Neuronal stem cell (in vitro differentiated cells): ENCODE results near the gene SLC28A2.

Experiments
- DNase-seq: peaks from one replicate; pipeline ENCODE4 v3.0.0-alpha.2; 2013; ENCODE audit warnings: low spot score
- H2AFZ ChIP-seq: one replicate; pipeline ENCODE4 v1.6.1; 2013; ENCODE audit warnings: mild to moderate bottlenecking, low read length, inconsistent platforms
- H2AK5ac ChIP-seq: 2 replicates; pipeline ENCODE4 v1.6.1; 2013; ENCODE audit warnings: low read depth, mild to moderate bottlenecking, inconsistent platforms, low read length, moderate library complexity, mixed read lengths
- H2BK120ac ChIP-seq: 2 replicates; pipeline ENCODE4 v1.6.1; 2013; ENCODE audit warnings: low read depth, mild to moderate bottlenecking, inconsistent platforms, low read length, moderate library complexity, mixed read lengths
- H2BK12ac ChIP-seq: one replicate; pipeline ENCODE4 v1.6.1; 2013; ENCODE audit warnings: low read length, inconsistent platforms
- H2BK15ac ChIP-seq: 2 replicates; pipeline ENCODE4 v1.6.1; 2013; ENCODE audit warnings: mild to moderate bottlenecking, low read length, inconsistent platforms, mixed read lengths
- H2BK5ac ChIP-seq: one replicate; pipeline ENCODE4 v1.6.1; 2013; ENCODE audit warnings: inconsistent platforms, mild to moderate bottlenecking, low read length, moderate library complexity
- H3K14ac ChIP-seq: one replicate; pipeline ENCODE4 v1.6.1; 2013; ENCODE audit warnings: low read length, inconsistent platforms
- H3K18ac ChIP-seq: 2 replicates; pipeline ENCODE4 v1.6.1; 2013; ENCODE audit warnings: low read length, inconsistent platforms
- H3K23ac ChIP-seq: 2 replicates; pipeline ENCODE4 v1.6.1; 2013; ENCODE audit warnings: low read depth, mild to moderate bottlenecking, mixed read lengths, low read length, inconsistent platforms; ENCODE audit not compliant: poor library complexity
- H3K27ac ChIP-seq: replicated peaks from 3 replicates; pipeline ENCODE4 v1.5.1; 2013; ENCODE audit warnings: low read length, inconsistent platforms
- H3K27me3 ChIP-seq, 3 experiments: 2 replicates each; pipeline ENCODE4 v1.6.1; 2013; ENCODE audit warnings: low read length in 3 of 3, mild to moderate bottlenecking in 2 of 3, inconsistent platforms in 1 of 3, low read depth in 1 of 3, mixed read lengths in 1 of 3, moderate library complexity in 1 of 3; ENCODE audit not compliant: control insufficient read depth in 3 of 3, insufficient read depth in 3 of 3
- H3K36me3 ChIP-seq, 2 donors: replicated peaks in 1 of 2; 2 replicates each; pipeline ENCODE4 v1.6.1; 2013; ENCODE audit warnings: low read length in 2 of 2; ENCODE audit not compliant: control insufficient read depth in 2 of 2, insufficient read depth in 2 of 2
- H3K4ac ChIP-seq: 2 replicates; pipeline ENCODE4 v1.6.1; 2013; ENCODE audit warnings: inconsistent platforms, mild to moderate bottlenecking, low read length, moderate library complexity
- H3K4me1 ChIP-seq, 2 donors: 1 replicate in 1 of 2; 2 replicates in 1 of 2; pipeline ENCODE4 v1.6.1; 2013; ENCODE audit warnings: low read length in 2 of 2, low read depth in 1 of 2; ENCODE audit not compliant: control insufficient read depth in 2 of 2, insufficient read depth in 1 of 2
- H3K4me2 ChIP-seq: one replicate; pipeline ENCODE4 v1.6.1; 2013; ENCODE audit warnings: mild to moderate bottlenecking, low read length, inconsistent platforms; ENCODE audit not compliant: insufficient read depth, poor library complexity, severe bottlenecking
- H3K4me3 ChIP-seq, 2 donors: 2 replicates each; pipeline ENCODE4 v1.5.1; 2013; ENCODE audit warnings: low read length in 2 of 2, mild to moderate bottlenecking in 2 of 2, inconsistent platforms in 1 of 2, moderate library complexity in 1 of 2
- H3K79me1 ChIP-seq: one replicate; pipeline ENCODE4 v1.6.1; 2013; ENCODE audit warnings: low read depth, mild to moderate bottlenecking, inconsistent platforms, low read length, moderate library complexity
- H3K9ac ChIP-seq: one replicate; pipeline ENCODE4 v1.6.1; 2013; ENCODE audit warnings: mild to moderate bottlenecking, low read depth, low read length, inconsistent platforms; ENCODE audit not compliant: poor library complexity
- H3K9me3 ChIP-seq, 2 donors: replicated peaks in 1 of 2; 2 replicates each; pipeline versions ENCODE3 to v1.6.1; 2013; ENCODE audit warnings: low read length in 2 of 2, mild to moderate bottlenecking in 2 of 2, inconsistent platforms in 1 of 2, low read depth in 1 of 2, mixed read lengths in 1 of 2, moderate library complexity in 1 of 2; ENCODE audit not compliant: control insufficient read depth in 2 of 2, insufficient read depth in 1 of 2
- H4K8ac ChIP-seq: one replicate; pipeline ENCODE4 v1.6.1; 2013; ENCODE audit warnings: low read depth, mild to moderate bottlenecking, inconsistent platforms, low read length, moderate library complexity
- H4K91ac ChIP-seq: one replicate; pipeline ENCODE4 v1.6.1; 2013; ENCODE audit warnings: low read length, low read depth, mild to moderate bottlenecking, inconsistent platforms; ENCODE audit not compliant: poor library complexity
- WGBS, 2 donors: extraction: QIAGEN DNeasy Blood & Tissue Kit; methylation state at CpG; one replicate each; pipeline ENCODE4 v1.1.7; 2013; ENCODE audit warnings: missing lambda C conversion rate in 2 of 2, mixed read lengths in 1 of 2; ENCODE audit not compliant: insufficient read length in 2 of 2, insufficient replicate concordance in 1 of 2; ENCODE audit errors: extremely low coverage in 2 of 2; 5-methylcytosine and 5-hydroxymethylcytosine counted together

SLC28A2 gene

GRCh38 chr15:45274636-45275380 is 22.8 kb downstream of the SLC28A2 start:
- no peak overlapping the region for H3K4me2 ChIP-seq
- no peak for DNase-seq

GRCh38 chr15:45276831-45277230 is 24.8 kb downstream of the SLC28A2 start:
- Histone ChIP-seq H4K8ac (no peak overlapping the region), H4K91ac (no peak overlapping the region), H3K18ac (no peak overlapping the region), H2BK15ac (no peak overlapping the region), H2AFZ (no peak overlapping the region), H3K27me3 (peaks cover 0 to 12% (median 0%) of the 10 kb centered on the region in 3 experiments), H3K4me1 (peaks cover 2 to 3% of the 10 kb centered on the region in 2 donors), H2AK5ac (no peak overlapping the region), H3K79me1 (peaks cover 3% of the 10 kb centered on the region), H2BK12ac (no peak overlapping the region), H3K9me3 (no peaks in the 10 kb centered on the region), H3K4me2 (no peak overlapping the region), H3K4ac (no peak overlapping the region), H2BK5ac (no peak overlapping the region), H3K23ac (no peak overlapping the region), H3K4me3 (no peak overlapping the region), H2BK120ac (no peak overlapping the region), H3K9ac (no peak overlapping the region), H3K36me3 (no peaks in the 10 kb centered on the region), H3K14ac (no peak overlapping the region), H3K27ac (no peak overlapping the region)
- WGBS, 2 donors, result no CpG with 5 or more reads among the region's 2 CpGs
- no peak for DNase-seq

More at GRCh38 chr15:45274636-45275380, 22.8 kb downstream of the SLC28A2 start:
- H3K9me3 ChIP-seq, result no peaks in the 10 kb centered on the region
- no peak overlapping the region for H3K9ac ChIP-seq
- no peak overlapping the region for H2AK5ac ChIP-seq
- no peak overlapping the region for H2BK12ac ChIP-seq
- no peak overlapping the region for H2BK120ac ChIP-seq
- H3K4me1 ChIP-seq, result peaks cover 2 to 3% of the 10 kb centered on the region in 2 donors
- H4K91ac ChIP-seq, result no peak overlapping the region
- no peaks in the 10 kb centered on the region for H3K36me3 ChIP-seq
- no peak overlapping the region for H2AFZ ChIP-seq
- H3K27ac ChIP-seq, result no peak overlapping the region
- no CpG with 5 or more reads among the region's 5 CpGs for WGBS, 2 donors
- no peak overlapping the region for H3K4me3 ChIP-seq
- H3K14ac ChIP-seq, result no peak overlapping the region
- no peak overlapping the region for H3K23ac ChIP-seq
- H3K79me1 ChIP-seq, result peaks cover 3% of the 10 kb centered on the region
- no peak overlapping the region for H2BK5ac ChIP-seq
- no peak overlapping the region for H3K4ac ChIP-seq
- no peak overlapping the region for H3K18ac ChIP-seq
- no peak overlapping the region for H2BK15ac ChIP-seq
- peaks cover 0 to 12% (median 0%) of the 10 kb centered on the region in 3 experiments for H3K27me3 ChIP-seq
- no peak overlapping the region for H4K8ac ChIP-seq

GRCh38 chr15:45279024-45279698 is 27.1 kb downstream of the SLC28A2 start:
- Histone ChIP-seq H3K27ac (no peak overlapping the region), H2AK5ac (no peak overlapping the region), H3K9me3 (no peaks in the 10 kb centered on the region)

GRCh38 chr15:45285413-45285812 is 33.4 kb downstream of the SLC28A2 start:
- Histone ChIP-seq H3K27ac (no peak overlapping the region), H3K9me3 (no peaks in the 10 kb centered on the region), H3K4ac (no peak overlapping the region), H3K9ac (no peak overlapping the region), H3K79me1 (no peaks in the 10 kb centered on the region), H3K18ac (no peak overlapping the region), H3K4me2 (no peak overlapping the region), H3K27me3 (peaks cover 0 to 6% (median 0%) of the 10 kb centered on the region in 3 experiments), H2BK15ac (no peak overlapping the region), H3K36me3 (no peaks in the 10 kb centered on the region), H3K4me3 (no peak overlapping the region), H4K8ac (no peak overlapping the region), H4K91ac (no peak overlapping the region), H2BK12ac (no peak overlapping the region), H3K14ac (no peak overlapping the region), H2BK120ac (no peak overlapping the region), H3K23ac (no peak overlapping the region), H2BK5ac (no peak overlapping the region), H3K4me1 (no peaks in the 10 kb centered on the region), H2AK5ac (no peak overlapping the region), H2AFZ (no peak overlapping the region)
- no CpG with 5 or more reads among the region's 2 CpGs for WGBS, 2 donors
- no peak for DNase-seq

More at GRCh38 chr15:45279024-45279698, 27.1 kb downstream of the SLC28A2 start:
- no peaks in the 10 kb centered on the region for H3K36me3 ChIP-seq
- H3K14ac ChIP-seq, result no peak overlapping the region
- WGBS, 2 donors, result no CpG with 5 or more reads among the region's 33 CpGs
- H3K9ac ChIP-seq, result peak overlapping the region; percentile 82
- peak; percentile 91 for DNase-seq
- H3K4me2 ChIP-seq, result peak overlapping the region; percentile 41
- no peaks in the 10 kb centered on the region for H3K27me3 ChIP-seq
- peak overlapping the region; percentile 83 for H2AFZ ChIP-seq
- H2BK5ac ChIP-seq, result no peak overlapping the region
- H2BK15ac ChIP-seq, result no peak overlapping the region
- no peak overlapping the region for H2BK120ac ChIP-seq
- H2BK12ac ChIP-seq, result no peak overlapping the region
- H4K91ac ChIP-seq, result no peak overlapping the region
- H3K18ac ChIP-seq, result peak overlapping the region; percentile 2
- no peak overlapping the region for H3K23ac ChIP-seq
- peaks cover 2 to 3% of the 10 kb centered on the region in 2 donors for H3K4me1 ChIP-seq
- H3K4me3 ChIP-seq, result peak overlapping the region; percentile 59 to 85
- peaks cover 3% of the 10 kb centered on the region for H3K79me1 ChIP-seq
- no peak overlapping the region for H4K8ac ChIP-seq
- H3K4ac ChIP-seq, result no peak overlapping the region
